ENCODE data around the gene DAAM1.

GRCh38 chr14:59150990-59151389 lies 37.5 kb upstream of the DAAM1 start:
- TF ChIP-seq EZH2 (IDR thresholded peaks at IDR 0.05; ENCODE audit: borderline replicate concordance, insufficient read depth, low read depth, low read length, poor library complexity, severe bottlenecking): no peak
- no peak for TF ChIP-seq CTCF (IDR thresholded peaks at IDR 0.05)
